IgD-negative memory B cell (primary cell): ENCODE results near the gene ACOX1. TPM values are rescaled to one million over a fixed set of nuclear protein-coding genes. Genes with fewer than 3 reads are reported as not detected.

Experiments used
- H3K27ac Mint-ChIP-seq, 3 donors: one replicate each; pipeline ENCODE4 v1.8.0; 2020 to 2022; ENCODE audit warnings: mild to moderate bottlenecking in 3 of 3, mixed read lengths in 3 of 3, moderate library complexity in 1 of 3
- H3K27me3 Mint-ChIP-seq: one replicate; pipeline ENCODE4 v1.8.0; 2021; ENCODE audit warnings: mixed read lengths
- H3K36me3 Mint-ChIP-seq: one replicate; pipeline ENCODE4 v1.8.0; 2020; ENCODE audit warnings: mild to moderate bottlenecking, mixed read lengths
- H3K4me1 Mint-ChIP-seq, 3 donors: one replicate each; pipeline ENCODE4 v1.8.0; 2020 to 2022; ENCODE audit warnings: mixed read lengths in 3 of 3, mild to moderate bottlenecking in 1 of 3
- H3K4me3 Mint-ChIP-seq, 4 donors: one replicate each; pipeline ENCODE4 v1.8.0; 2020 to 2022; ENCODE audit warnings: mild to moderate bottlenecking in 4 of 4, mixed read lengths in 4 of 4, moderate library complexity in 3 of 4
- H3K9me3 Mint-ChIP-seq, 3 donors: one replicate each; pipeline ENCODE4 v1.8.0; 2020 to 2021; ENCODE audit warnings: mixed read lengths in 3 of 3, mild to moderate bottlenecking in 1 of 3
- polyA plus RNA-seq: library from polyadenylated mRNA; unstranded; fragments of 300-500 nt; fragmentation: Illumina TruSeq; gene quantifications from one replicate; pipeline ENCODE4 v1.2.3, GENCODE V29; 2021

ACOX1 gene
- polyA plus RNA-seq, 1 donor from 2014 or later = 19.3 TPM

- Mint-ChIP-seq H3K9me3 (no peaks in the 10 kb centered on the region), H3K4me3 (peak overlapping the region in 2 of 4 donors; percentile 39 to 58), H3K27me3 (no peaks in the 10 kb centered on the region), H3K36me3 (no peaks in the 10 kb centered on the region), H3K4me1 (peaks cover 0 to 4% (median 2%) of the 10 kb centered on the region in 3 donors), H3K27ac (no peak overlapping the region)
These were observed 76.6 kb downstream of the ACOX1 start for GRCh38 chr17:75902406-75902805.

- H3K27ac Mint-ChIP-seq = peak overlapping the region in 2 of 3 donors; percentile 39 to 64
- no peaks in the 10 kb centered on the region for H3K9me3 Mint-ChIP-seq
- peaks cover 0 to 6% (median 4%) of the 10 kb centered on the region in 3 donors for H3K4me1 Mint-ChIP-seq
- no peaks in the 10 kb centered on the region for H3K36me3 Mint-ChIP-seq
- H3K4me3 Mint-ChIP-seq = peak overlapping the region in 2 of 4 donors; percentile 58 to 70
- H3K27me3 Mint-ChIP-seq = no peaks in the 10 kb centered on the region
These were observed 77.2 kb downstream of the ACOX1 start for GRCh38 chr17:75901727-75902126.

GRCh38 chr17:75900691-75901533 is 78.1 kb downstream of the ACOX1 start:
- Mint-ChIP-seq H3K27ac (peak overlapping the region in 1 of 3 donors; percentile 64), H3K4me3 (peak overlapping the region in 2 of 4 donors; percentile 12 to 58), H3K27me3 (no peaks in the 10 kb centered on the region), H3K4me1 (peaks cover 0 to 7% (median 4%) of the 10 kb centered on the region in 3 donors), H3K9me3 (no peaks in the 10 kb centered on the region), H3K36me3 (no peaks in the 10 kb centered on the region)

- H3K4me1 Mint-ChIP-seq = peaks cover 8 to 17% (median 10%) of the 10 kb centered on the region in 3 donors
- no peaks in the 10 kb centered on the region for H3K27me3 Mint-ChIP-seq
- H3K36me3 Mint-ChIP-seq = no peaks in the 10 kb centered on the region
- no peaks in the 10 kb centered on the region for H3K9me3 Mint-ChIP-seq
- H3K27ac Mint-ChIP-seq = peak overlapping the region in 1 of 3 donors; percentile 45
- peak overlapping the region in 1 of 4 donors; percentile 79 for H3K4me3 Mint-ChIP-seq
These were observed 79.0 kb downstream of the ACOX1 start for GRCh38 chr17:75899767-75900468.

GRCh38 chr17:75899353-75899752 is 79.6 kb downstream of the ACOX1 start:
- Mint-ChIP-seq H3K27me3 (no peaks in the 10 kb centered on the region), H3K4me3 (peak overlapping the region in 1 of 4 donors; percentile 79), H3K9me3 (no peaks in the 10 kb centered on the region), H3K27ac (peak overlapping the region in 1 of 3 donors; percentile 67), H3K4me1 (peaks cover 10 to 17% (median 10%) of the 10 kb centered on the region in 3 donors), H3K36me3 (no peaks in the 10 kb centered on the region)

- Mint-ChIP-seq H3K4me3 (peak overlapping the region in 2 of 4 donors; percentile 74 to 79), H3K36me3 (no peaks in the 10 kb centered on the region), H3K4me1 (peaks cover 12 to 19% (median 12%) of the 10 kb centered on the region in 3 donors), H3K27me3 (no peaks in the 10 kb centered on the region), H3K27ac (peak overlapping the region; percentile 46 to 67 (median 56)), H3K9me3 (no peaks in the 10 kb centered on the region)
These were observed 80.2 kb downstream of the ACOX1 start for GRCh38 chr17:75898791-75899190.

GRCh38 chr17:75898065-75898464 is 80.9 kb downstream of the ACOX1 start:
- peaks cover 12 to 21% (median 14%) of the 10 kb centered on the region in 3 donors for H3K4me1 Mint-ChIP-seq
- H3K27ac Mint-ChIP-seq = peak overlapping the region in 2 of 3 donors; percentile 56 to 82
- no peaks in the 10 kb centered on the region for H3K27me3 Mint-ChIP-seq
- no peaks in the 10 kb centered on the region for H3K9me3 Mint-ChIP-seq
- H3K36me3 Mint-ChIP-seq = no peaks in the 10 kb centered on the region
- H3K4me3 Mint-ChIP-seq = peak overlapping the region in 3 of 4 donors; percentile 79 to 86 (median 83)

GRCh38 chr17:75897160-75898019 is 81.6 kb downstream of the ACOX1 start:
- Mint-ChIP-seq H3K36me3 (no peaks in the 10 kb centered on the region), H3K4me3 (peak overlapping the region; percentile 74 to 86 (median 81)), H3K27ac (peak overlapping the region; percentile 56 to 82 (median 73)), H3K4me1 (peaks cover 12 to 21% (median 14%) of the 10 kb centered on the region in 3 donors), H3K9me3 (no peaks in the 10 kb centered on the region), H3K27me3 (no peaks in the 10 kb centered on the region)

- peak within 1 kb of the TSS; percentile 79 to 92 (median 84) for H3K4me3 Mint-ChIP-seq
- peak within 1 kb of the TSS; percentile 73 to 82 (median 76) for H3K27ac Mint-ChIP-seq
- H3K36me3 Mint-ChIP-seq = no peaks in the 10 kb centered on the region
These were observed 82.4 kb downstream of the ACOX1 start, which contains the start of gene TRIM65 for GRCh38 chr17:75896415-75897159. TRIM65 (minus strand) TSS chr17:75896951; CDS start chr17:75896937, 14 bp downstream.

GRCh38 chr17:75895370-75896155 is 83.4 kb downstream of the ACOX1 start:
- Mint-ChIP-seq H3K27ac (peak overlapping the region; percentile 71 to 87 (median 76)), H3K27me3 (no peaks in the 10 kb centered on the region), H3K4me1 (peaks cover 12 to 21% (median 14%) of the 10 kb centered on the region in 3 donors), H3K36me3 (no peaks in the 10 kb centered on the region), H3K9me3 (no peaks in the 10 kb centered on the region), H3K4me3 (peak overlapping the region; percentile 79 to 92 (median 82))

More at GRCh38 chr17:75896415-75897159, 82.4 kb downstream of the ACOX1 start, which contains the start of gene TRIM65:
- Mint-ChIP-seq H3K4me1 (peaks cover 12 to 21% (median 14%) of the 10 kb centered on the region in 3 donors), H3K9me3 (no peaks in the 10 kb centered on the region), H3K27me3 (no peaks in the 10 kb centered on the region)

- H3K36me3 Mint-ChIP-seq = no peaks in the 10 kb centered on the region
These were observed 84.8 kb downstream of the ACOX1 start for GRCh38 chr17:75894049-75894733.

GRCh38 chr17:75893305-75894048 is 85.5 kb downstream of the ACOX1 start:
- H3K36me3 Mint-ChIP-seq = no peaks in the 10 kb centered on the region
- H3K4me1 Mint-ChIP-seq = peaks cover 12 to 21% (median 14%) of the 10 kb centered on the region in 3 donors
- H3K4me3 Mint-ChIP-seq = peak overlapping the region in 1 of 4 donors; percentile 79
- peak overlapping the region in 2 of 3 donors; percentile 50 to 53 for H3K27ac Mint-ChIP-seq
- H3K27me3 Mint-ChIP-seq = no peaks in the 10 kb centered on the region
- H3K9me3 Mint-ChIP-seq = no peaks in the 10 kb centered on the region

More at GRCh38 chr17:75894049-75894733, 84.8 kb downstream of the ACOX1 start:
- peaks cover 12 to 21% (median 14%) of the 10 kb centered on the region in 3 donors for H3K4me1 Mint-ChIP-seq
- H3K9me3 Mint-ChIP-seq = no peaks in the 10 kb centered on the region
- H3K27me3 Mint-ChIP-seq = no peaks in the 10 kb centered on the region
- peak overlapping the region in 2 of 3 donors; percentile 50 to 53 for H3K27ac Mint-ChIP-seq
- peak overlapping the region in 2 of 4 donors; percentile 65 to 79 for H3K4me3 Mint-ChIP-seq
